H1 (cell line): ENCODE data around the gene CA14. TPM values are rescaled to one million over a fixed set of nuclear protein-coding genes. Genes with fewer than 3 reads are reported as not detected.
A peak's percentile ranks its signal among the peaks of the same experiment; 100 is the strongest.

Experiments used
- POLR2AphosphoS5 ChIP-seq: IDR thresholded peaks from 2 replicates; pipeline ENCODE4 v1.6.1; 2011; ENCODE audit warnings: low read depth, low read length
- RAD21 ChIP-seq, 2 experiments: IDR thresholded peaks in 1 of 2; conservative IDR thresholded peaks in 1 of 2; 2 replicates each; pipeline ENCODE4 v1.6.1; 2011; ENCODE audit warnings: low read depth in 2 of 2, low read length in 2 of 2, improper control_type of control experiment in 1 of 2, inconsistent platforms in 1 of 2, mild to moderate bottlenecking in 1 of 2, moderate library complexity in 1 of 2
- RXRA ChIP-seq: IDR thresholded peaks from 2 replicates; pipeline ENCODE4 v1.6.1; 2011; ENCODE audit warnings: low read depth, mild to moderate bottlenecking, low read length, moderate library complexity; ENCODE audit not compliant: insufficient read depth
- SIN3A ChIP-seq, 2 experiments: IDR thresholded peaks in 1 of 2; conservative IDR thresholded peaks in 1 of 2; 2 replicates each; pipeline ENCODE4 v1.6.1; 2011 to 2012; ENCODE audit warnings: low read length in 2 of 2, improper control_type of control experiment in 1 of 2, low read depth in 1 of 2, mild to moderate bottlenecking in 1 of 2
- TAF1 ChIP-seq: IDR thresholded peaks from 2 replicates; pipeline ENCODE4 v1.6.1; 2011; ENCODE audit warnings: mild to moderate bottlenecking, low read depth, low read length
- ZNF274 ChIP-seq: IDR thresholded peaks from 2 replicates; pipeline ENCODE4 v1.7.0; 2012; ENCODE audit warnings: low read length, borderline replicate concordance; ENCODE audit errors: extremely low read depth
- polyA plus RNA-seq, 7 experiments: library from polyadenylated mRNA; depleted of rRNA in 3 of 7; stranded (reverse) in 5 of 7; unstranded in 2 of 7; fragments of >200 nt in 5 of 7; fragments of 200-250 nt in 2 of 7; gene quantifications; 1 replicate in 5 of 7; 2 replicates in 1 of 7; 4 replicates in 1 of 7; pipeline versions ENCODE4 v1.2.1 to v1.2.3, GENCODE V29; 2011 to 2013; ENCODE audit warnings: missing spikeins in 2 of 7, mixed read lengths in 2 of 7
- total RNA-seq: library from RNA; stranded (reverse); fragmentation: NEBNext Ultra II Directional; extraction: Animal tissue kit (Norgen Biotek cat#: 25700); gene quantifications from 2 replicates; pipeline ENCODE4 v1.2.1, GENCODE V29; 2021
- TF ChIP-seq, protein P1 (sequence below): fragments of 300-600 bp; sonication (generic); IDR thresholded peaks from 2 replicates; pipeline ENCODE4 v1.7.1; 2012; ENCODE audit warnings: low read length, moderate library complexity, mild to moderate bottlenecking, inconsistent platforms; ENCODE audit not compliant: insufficient replicate concordance

The CA14 gene
- total and polyA plus RNA-seq, 2 of the 8 experiments (the other 6 are each of a cell fraction or from before 2014, with no cell fraction given) = 52.3 to 105 TPM

- TF ChIP-seq, protein P1, sequence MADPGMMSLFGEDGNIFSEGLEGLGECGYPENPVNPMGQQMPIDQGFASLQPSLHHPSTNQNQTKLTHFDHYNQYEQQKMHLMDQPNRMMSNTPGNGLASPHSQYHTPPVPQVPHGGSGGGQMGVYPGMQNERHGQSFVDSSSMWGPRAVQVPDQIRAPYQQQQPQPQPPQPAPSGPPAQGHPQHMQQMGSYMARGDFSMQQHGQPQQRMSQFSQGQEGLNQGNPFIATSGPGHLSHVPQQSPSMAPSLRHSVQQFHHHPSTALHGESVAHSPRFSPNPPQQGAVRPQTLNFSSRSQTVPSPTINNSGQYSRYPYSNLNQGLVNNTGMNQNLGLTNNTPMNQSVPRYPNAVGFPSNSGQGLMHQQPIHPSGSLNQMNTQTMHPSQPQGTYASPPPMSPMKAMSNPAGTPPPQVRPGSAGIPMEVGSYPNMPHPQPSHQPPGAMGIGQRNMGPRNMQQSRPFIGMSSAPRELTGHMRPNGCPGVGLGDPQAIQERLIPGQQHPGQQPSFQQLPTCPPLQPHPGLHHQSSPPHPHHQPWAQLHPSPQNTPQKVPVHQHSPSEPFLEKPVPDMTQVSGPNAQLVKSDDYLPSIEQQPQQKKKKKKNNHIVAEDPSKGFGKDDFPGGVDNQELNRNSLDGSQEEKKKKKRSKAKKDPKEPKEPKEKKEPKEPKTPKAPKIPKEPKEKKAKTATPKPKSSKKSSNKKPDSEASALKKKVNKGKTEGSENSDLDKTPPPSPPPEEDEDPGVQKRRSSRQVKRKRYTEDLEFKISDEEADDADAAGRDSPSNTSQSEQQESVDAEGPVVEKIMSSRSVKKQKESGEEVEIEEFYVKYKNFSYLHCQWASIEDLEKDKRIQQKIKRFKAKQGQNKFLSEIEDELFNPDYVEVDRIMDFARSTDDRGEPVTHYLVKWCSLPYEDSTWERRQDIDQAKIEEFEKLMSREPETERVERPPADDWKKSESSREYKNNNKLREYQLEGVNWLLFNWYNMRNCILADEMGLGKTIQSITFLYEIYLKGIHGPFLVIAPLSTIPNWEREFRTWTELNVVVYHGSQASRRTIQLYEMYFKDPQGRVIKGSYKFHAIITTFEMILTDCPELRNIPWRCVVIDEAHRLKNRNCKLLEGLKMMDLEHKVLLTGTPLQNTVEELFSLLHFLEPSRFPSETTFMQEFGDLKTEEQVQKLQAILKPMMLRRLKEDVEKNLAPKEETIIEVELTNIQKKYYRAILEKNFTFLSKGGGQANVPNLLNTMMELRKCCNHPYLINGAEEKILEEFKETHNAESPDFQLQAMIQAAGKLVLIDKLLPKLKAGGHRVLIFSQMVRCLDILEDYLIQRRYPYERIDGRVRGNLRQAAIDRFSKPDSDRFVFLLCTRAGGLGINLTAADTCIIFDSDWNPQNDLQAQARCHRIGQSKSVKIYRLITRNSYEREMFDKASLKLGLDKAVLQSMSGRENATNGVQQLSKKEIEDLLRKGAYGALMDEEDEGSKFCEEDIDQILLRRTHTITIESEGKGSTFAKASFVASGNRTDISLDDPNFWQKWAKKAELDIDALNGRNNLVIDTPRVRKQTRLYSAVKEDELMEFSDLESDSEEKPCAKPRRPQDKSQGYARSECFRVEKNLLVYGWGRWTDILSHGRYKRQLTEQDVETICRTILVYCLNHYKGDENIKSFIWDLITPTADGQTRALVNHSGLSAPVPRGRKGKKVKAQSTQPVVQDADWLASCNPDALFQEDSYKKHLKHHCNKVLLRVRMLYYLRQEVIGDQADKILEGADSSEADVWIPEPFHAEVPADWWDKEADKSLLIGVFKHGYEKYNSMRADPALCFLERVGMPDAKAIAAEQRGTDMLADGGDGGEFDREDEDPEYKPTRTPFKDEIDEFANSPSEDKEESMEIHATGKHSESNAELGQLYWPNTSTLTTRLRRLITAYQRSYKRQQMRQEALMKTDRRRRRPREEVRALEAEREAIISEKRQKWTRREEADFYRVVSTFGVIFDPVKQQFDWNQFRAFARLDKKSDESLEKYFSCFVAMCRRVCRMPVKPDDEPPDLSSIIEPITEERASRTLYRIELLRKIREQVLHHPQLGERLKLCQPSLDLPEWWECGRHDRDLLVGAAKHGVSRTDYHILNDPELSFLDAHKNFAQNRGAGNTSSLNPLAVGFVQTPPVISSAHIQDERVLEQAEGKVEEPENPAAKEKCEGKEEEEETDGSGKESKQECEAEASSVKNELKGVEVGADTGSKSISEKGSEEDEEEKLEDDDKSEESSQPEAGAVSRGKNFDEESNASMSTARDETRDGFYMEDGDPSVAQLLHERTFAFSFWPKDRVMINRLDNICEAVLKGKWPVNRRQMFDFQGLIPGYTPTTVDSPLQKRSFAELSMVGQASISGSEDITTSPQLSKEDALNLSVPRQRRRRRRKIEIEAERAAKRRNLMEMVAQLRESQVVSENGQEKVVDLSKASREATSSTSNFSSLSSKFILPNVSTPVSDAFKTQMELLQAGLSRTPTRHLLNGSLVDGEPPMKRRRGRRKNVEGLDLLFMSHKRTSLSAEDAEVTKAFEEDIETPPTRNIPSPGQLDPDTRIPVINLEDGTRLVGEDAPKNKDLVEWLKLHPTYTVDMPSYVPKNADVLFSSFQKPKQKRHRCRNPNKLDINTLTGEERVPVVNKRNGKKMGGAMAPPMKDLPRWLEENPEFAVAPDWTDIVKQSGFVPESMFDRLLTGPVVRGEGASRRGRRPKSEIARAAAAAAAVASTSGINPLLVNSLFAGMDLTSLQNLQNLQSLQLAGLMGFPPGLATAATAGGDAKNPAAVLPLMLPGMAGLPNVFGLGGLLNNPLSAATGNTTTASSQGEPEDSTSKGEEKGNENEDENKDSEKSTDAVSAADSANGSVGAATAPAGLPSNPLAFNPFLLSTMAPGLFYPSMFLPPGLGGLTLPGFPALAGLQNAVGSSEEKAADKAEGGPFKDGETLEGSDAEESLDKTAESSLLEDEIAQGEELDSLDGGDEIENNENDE = peak; percentile 74
- peak; percentile 28 to 41; a peak in 1 of 4 replicates for TF ChIP-seq SIN3A (conservative IDR thresholded peaks at IDR 0.05 in 1 of 2, IDR thresholded peaks at IDR 0.05 in 1 of 2; ENCODE audit: low read depth in 1 of 2, low read length in 2 of 2)
- no peak for TF ChIP-seq RXRA
- peak; percentile 53 for TF ChIP-seq TAF1
- no peak for TF ChIP-seq ZNF274
- peak; percentile 66 to 76 for TF ChIP-seq RAD21 (IDR thresholded peaks at IDR 0.05 in 1 of 2, conservative IDR thresholded peaks at IDR 0.05 in 1 of 2; ENCODE audit: low read depth in 2 of 2, low read length in 2 of 2)
- TF ChIP-seq POLR2AphosphoS5 = peak; percentile 15; the same call in 1 of the 2 replicates
Measured at GRCh38 chr1:150281221-150281757, 23.7 kb downstream of the CA14 start (continued).
